ENCODE results near the gene PLA1A.

DNA sequence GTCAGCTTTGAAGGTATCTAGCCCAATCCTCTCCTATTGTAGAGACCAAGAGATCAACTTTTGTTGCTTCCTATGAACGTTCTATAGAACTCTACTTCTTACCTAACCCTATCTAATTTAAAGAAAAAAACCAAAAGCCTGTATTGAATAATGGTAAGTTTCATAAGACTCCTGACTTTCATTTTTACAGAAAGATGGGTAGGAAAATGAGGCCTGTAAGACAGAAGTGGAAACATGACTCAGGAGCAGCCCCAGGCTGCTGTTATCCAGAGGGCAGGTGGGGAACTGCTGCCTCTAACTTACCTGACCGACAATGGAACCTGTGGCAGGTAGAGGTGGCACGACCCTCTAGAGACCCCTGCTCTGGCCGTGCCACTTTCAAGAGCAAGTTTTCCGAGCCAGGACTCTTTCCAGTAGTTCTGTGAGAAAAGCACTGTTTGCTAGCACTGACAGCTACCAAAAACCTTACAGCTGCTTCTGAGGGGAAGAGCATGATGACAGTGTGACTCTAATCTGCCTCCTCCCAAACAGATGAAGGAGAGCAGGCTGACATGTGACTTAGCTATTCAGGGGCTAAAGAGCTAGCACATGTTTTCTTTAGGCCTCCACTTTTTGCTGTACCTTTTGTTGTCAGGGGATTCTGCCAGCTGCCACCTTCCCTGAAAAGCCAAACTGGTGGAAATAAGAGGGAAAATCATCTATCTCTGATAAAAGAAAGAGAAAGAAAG, 45.2 kb downstream of the PLA1A start:
- TF ChIP-seq, protein P1, sequence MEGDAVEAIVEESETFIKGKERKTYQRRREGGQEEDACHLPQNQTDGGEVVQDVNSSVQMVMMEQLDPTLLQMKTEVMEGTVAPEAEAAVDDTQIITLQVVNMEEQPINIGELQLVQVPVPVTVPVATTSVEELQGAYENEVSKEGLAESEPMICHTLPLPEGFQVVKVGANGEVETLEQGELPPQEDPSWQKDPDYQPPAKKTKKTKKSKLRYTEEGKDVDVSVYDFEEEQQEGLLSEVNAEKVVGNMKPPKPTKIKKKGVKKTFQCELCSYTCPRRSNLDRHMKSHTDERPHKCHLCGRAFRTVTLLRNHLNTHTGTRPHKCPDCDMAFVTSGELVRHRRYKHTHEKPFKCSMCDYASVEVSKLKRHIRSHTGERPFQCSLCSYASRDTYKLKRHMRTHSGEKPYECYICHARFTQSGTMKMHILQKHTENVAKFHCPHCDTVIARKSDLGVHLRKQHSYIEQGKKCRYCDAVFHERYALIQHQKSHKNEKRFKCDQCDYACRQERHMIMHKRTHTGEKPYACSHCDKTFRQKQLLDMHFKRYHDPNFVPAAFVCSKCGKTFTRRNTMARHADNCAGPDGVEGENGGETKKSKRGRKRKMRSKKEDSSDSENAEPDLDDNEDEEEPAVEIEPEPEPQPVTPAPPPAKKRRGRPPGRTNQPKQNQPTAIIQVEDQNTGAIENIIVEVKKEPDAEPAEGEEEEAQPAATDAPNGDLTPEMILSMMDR (conservative IDR thresholded peaks at IDR 0.05; ENCODE audit: low read depth, low read length) = no peak
- no peak for TF ChIP-seq EZH2 (IDR thresholded peaks at IDR 0.05; ENCODE audit: borderline replicate concordance, low read depth, low read length, poor library complexity, severe bottlenecking)

Measured in A673 (cell line).